Superior temporal gyrus (tissue), 1 donor: Measurements from ENCODE around the gene CTBS.

Source experiments
- DNase-seq: peaks from one replicate; pipeline ENCODE4 v3.0.0-alpha.2; 2016; ENCODE audit errors: extremely low spot score

CTBS gene

DNA sequence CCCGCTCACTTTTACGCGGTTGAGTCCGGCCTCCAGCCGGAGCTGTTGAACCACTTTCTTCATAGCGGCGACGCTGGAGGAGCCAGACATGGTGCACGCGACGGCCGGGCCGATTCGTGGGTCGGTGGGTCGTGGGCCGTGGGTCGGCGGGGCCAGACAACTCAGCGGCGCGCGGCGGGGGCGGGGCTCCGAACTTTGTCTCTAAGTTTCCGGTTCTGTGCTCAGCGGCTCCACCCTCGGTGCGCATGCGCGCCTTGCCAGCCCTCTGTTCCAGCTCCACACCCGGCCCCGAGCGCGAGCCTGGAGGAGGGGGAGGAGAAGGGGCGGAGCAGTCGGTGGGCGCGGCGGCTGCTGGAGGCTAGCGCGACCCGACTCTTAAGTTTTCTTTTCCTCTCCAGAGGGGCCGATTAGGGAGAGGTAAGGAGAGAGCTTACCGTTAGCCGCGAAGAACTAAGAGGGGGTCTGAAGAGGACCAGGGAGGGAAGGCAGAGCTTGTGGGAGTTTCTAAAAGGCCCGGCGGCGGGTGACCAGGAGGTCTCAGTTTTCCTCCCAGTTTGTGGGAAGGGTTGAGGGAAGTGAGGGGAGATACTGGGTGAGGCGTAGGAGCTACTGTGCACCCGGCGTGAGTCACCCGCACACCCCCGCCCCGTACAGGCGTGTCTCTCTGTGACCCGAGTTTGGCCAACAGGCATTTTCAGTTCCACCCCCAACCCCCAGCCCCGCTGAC lies 68.1 kb downstream of the CTBS start, which contains the start of the genes GNG5 and SPATA1:
Gene GNG5, minus strand, starts transcription at position 580 of the 727 bp plus-strand sequence. Its CDS starts 490 bp downstream, at position 90.
Gene SPATA1, plus strand, starts transcription at position 385 of the 727 bp plus-strand sequence. CDS start 9,974 bp downstream, outside the sequence.
- peak; percentile 96 for DNase-seq

DNA sequence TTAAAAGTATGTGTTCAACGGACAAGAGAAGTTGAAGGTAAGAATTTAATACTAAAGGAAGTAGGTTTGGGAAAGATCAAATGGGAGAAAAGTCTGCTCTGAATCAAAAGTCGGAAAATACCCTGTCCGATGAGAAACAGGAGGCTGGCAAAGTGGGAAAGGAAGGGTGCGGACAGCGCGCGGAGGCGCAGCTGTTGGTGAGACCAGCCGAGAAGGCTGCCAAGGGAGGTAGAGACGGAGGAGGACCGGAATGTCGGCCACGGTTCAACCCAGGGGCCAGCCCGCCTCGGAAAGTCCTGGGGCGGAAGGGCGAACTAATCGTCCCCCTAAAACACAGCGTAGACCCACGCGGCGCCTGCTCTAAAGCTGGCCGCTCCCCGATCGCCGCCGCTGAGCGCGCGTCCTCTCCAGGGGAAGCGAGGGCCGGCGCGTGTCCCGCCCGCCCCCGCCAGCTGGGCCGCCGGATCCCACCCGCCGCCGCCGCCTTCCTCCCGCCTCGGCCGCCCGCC lies 68.7 kb downstream of the CTBS start:
- DNase-seq: peak; percentile 43

DNA sequence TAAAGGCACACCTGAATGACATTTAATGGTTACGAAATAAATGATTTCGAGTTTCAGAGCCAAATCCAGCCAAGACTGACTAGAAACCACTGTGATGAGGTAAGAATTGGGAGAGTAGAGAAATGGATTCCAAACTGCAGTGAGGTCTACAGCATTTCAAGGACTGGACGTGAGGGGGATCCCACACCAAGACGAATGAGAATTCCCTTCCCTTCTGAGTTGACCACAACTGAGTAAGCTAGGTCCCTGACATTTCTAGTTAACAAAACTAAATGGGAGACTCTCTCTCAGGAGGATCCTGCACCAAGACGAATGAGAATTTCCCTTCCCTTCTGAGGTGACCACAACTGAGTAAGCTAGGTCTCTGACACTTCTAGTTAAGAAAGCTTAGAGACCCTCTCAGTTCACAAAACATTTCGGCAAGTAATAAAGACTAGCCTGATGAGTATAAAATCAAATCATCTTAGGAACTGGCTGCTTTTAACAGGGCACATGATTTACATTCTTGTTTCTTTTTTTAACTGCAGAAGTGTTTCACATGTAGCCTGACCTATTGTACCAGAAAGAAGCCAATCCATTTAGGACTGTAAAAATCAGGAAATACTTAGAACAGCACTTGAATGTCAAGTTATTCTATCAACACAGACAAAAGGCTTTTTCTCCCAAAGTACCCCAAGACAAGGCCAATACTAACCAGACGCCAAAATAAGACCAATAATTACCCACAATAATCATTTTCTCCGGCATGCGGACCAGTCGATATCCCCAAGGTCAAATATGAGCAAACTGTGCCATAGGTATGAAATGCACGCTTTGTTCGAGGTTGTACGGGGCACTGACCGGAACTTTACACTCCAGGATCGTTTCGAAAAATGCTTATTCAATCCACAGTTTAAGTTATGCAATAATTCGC lies 69.4 kb downstream of the CTBS start:
- DNase-seq: peak; percentile 40

DNA sequence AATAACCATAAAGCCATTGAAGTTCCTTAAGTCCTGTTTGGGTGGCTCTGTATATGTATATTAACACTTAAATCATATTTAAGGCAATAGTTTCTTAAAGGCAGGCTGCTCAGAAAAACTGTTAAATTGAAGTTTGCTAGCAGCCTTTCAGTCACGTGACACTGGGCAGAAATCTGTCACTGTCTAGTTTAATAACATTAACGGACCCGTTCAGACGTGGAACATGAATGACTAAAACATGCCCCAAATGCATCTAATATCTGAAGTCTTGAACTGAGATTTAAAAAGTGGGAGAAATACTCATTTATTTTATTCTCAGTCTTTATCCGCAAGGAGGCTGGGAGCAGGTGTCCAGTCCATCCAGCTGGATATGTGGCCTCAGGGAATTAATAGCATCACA lies 71.3 kb downstream of the CTBS start:
- no peak for DNase-seq
